Measurements from ENCODE around the gene P4HA2.

GRCh38 chr5:132150565-132150964 is 77.1 kb downstream of the P4HA2 start:
- TF ChIP-seq CTCF (IDR thresholded peaks at IDR 0.05; ENCODE audit: poor library complexity) (no peak), EZH2 (IDR thresholded peaks at IDR 0.05; ENCODE audit: borderline replicate concordance) (no peak), EZH2phosphoT487 (IDR thresholded peaks at IDR 0.05; ENCODE audit: low read depth, severe bottlenecking, unreplicated experiment) (no peak)
